ENCODE measurements around the gene RNF183.

RNF183 gene

DNA sequence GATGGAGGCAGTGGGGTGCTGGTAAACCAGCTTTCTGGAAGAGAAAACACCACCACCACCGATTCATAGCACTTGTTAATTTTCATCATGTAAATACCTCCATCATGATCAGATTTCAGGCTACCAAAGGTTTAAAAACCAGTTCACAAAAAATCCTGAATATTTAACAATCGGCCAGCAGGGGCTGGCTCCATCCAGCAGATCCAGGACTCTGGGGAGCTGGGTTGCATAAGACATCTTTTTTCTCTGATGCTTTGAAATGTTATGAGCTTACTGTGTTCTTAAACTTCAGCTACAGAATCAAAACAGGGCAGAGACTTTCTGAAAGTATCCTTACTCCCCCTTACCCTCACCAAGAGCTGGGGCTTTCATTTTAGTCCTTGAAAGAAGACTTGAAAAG, 14.6 kb upstream of the RNF183 start:
- no peak overlapping the region for H4K8ac ChIP-seq (ENCODE audit: low read depth, low read length)
- H3K9me3 ChIP-seq (replicated peaks in 1 of 2; ENCODE audit: control insufficient read depth in 2 of 2, insufficient read depth in 1 of 2, low read depth in 1 of 2, low read length in 2 of 2), result no peaks in the 10 kb centered on the region
- no peak overlapping the region for H2BK5ac ChIP-seq (ENCODE audit: low read length)
- DNase-seq (ENCODE audit: low spot score), result no peak
- no peak overlapping the region for H3K18ac ChIP-seq (ENCODE audit: low read length)
- H3K36me3 ChIP-seq (replicated peaks in 1 of 2; ENCODE audit: control insufficient read depth in 2 of 2, insufficient read depth in 2 of 2, low read length in 2 of 2), result no peaks in the 10 kb centered on the region
- H3K9ac ChIP-seq (ENCODE audit: low read depth, low read length, poor library complexity), result no peak overlapping the region
- no peak overlapping the region for H3K4me2 ChIP-seq (ENCODE audit: insufficient read depth, low read length, poor library complexity, severe bottlenecking)
- no peaks in the 10 kb centered on the region for H3K27me3 ChIP-seq (ENCODE audit: control insufficient read depth in 3 of 3, insufficient read depth in 3 of 3, low read depth in 1 of 3, low read length in 3 of 3)
- no peak overlapping the region for H3K27ac ChIP-seq (replicated peaks; ENCODE audit: low read length)
- H3K23ac ChIP-seq (ENCODE audit: low read depth, low read length, poor library complexity), result no peak overlapping the region
- H4K91ac ChIP-seq (ENCODE audit: low read depth, low read length, poor library complexity), result no peak overlapping the region
- no peak overlapping the region for H3K14ac ChIP-seq (ENCODE audit: low read length)
- H3K4me3 ChIP-seq (ENCODE audit: low read length in 2 of 2), result no peak overlapping the region
- H2AFZ ChIP-seq (ENCODE audit: low read length), result no peak overlapping the region
- H2BK12ac ChIP-seq (ENCODE audit: low read length), result no peak overlapping the region
- H3K4me1 ChIP-seq (ENCODE audit: control insufficient read depth in 2 of 2, insufficient read depth in 1 of 2, low read depth in 1 of 2, low read length in 2 of 2), result peaks cover 2 to 9% of the 10 kb centered on the region in 2 donors
- WGBS, 2 donors (ENCODE audit: extremely low coverage in 2 of 2, insufficient read length in 2 of 2, insufficient replicate concordance in 1 of 2), result no CpG with 5 or more reads among the region's 2 CpGs
- no peaks in the 10 kb centered on the region for H3K79me1 ChIP-seq (ENCODE audit: low read depth, low read length)
- no peak overlapping the region for H2BK15ac ChIP-seq (ENCODE audit: low read length)
- no peak overlapping the region for H3K4ac ChIP-seq (ENCODE audit: low read length)
- H2BK120ac ChIP-seq (ENCODE audit: low read depth, low read length), result no peak overlapping the region
- H2AK5ac ChIP-seq (ENCODE audit: low read depth, low read length), result no peak overlapping the region

DNA sequence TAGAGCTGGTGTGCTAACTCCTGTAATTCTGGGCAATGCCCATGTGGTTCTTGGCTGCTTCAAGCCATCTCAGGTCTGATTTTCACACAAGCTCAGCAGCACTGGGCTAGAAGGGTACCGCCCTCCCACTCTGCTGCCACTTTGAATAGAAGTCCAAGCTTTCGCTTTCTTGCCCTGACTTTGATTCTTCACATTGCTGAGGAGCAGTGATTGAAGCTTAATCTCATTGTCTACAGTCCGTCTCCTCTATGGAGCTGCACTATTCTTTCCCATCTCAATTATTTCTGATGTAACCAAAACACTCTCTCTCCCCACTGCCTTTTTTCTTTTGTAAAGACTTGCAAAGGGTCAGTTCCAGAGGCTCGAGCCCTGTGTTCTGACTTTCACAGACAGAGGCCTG, 12.9 kb upstream of the RNF183 start:
- Histone ChIP-seq H4K91ac (ENCODE audit: low read depth, low read length, poor library complexity) (no peak overlapping the region), H3K23ac (ENCODE audit: low read depth, low read length, poor library complexity) (no peak overlapping the region), H2BK12ac (ENCODE audit: low read length) (no peak overlapping the region), H3K4ac (ENCODE audit: low read length) (no peak overlapping the region), H3K9ac (ENCODE audit: low read depth, low read length, poor library complexity) (no peak overlapping the region), H2BK5ac (ENCODE audit: low read length) (no peak overlapping the region), H3K14ac (ENCODE audit: low read length) (no peak overlapping the region), H3K4me1 (ENCODE audit: control insufficient read depth in 2 of 2, insufficient read depth in 1 of 2, low read depth in 1 of 2, low read length in 2 of 2) (peaks cover 2 to 9% of the 10 kb centered on the region in 2 donors), H2BK15ac (ENCODE audit: low read length) (no peak overlapping the region), H3K79me1 (ENCODE audit: low read depth, low read length) (no peaks in the 10 kb centered on the region), H3K4me2 (ENCODE audit: insufficient read depth, low read length, poor library complexity, severe bottlenecking) (no peak overlapping the region), H2BK120ac (ENCODE audit: low read depth, low read length) (no peak overlapping the region), H3K27ac (replicated peaks; ENCODE audit: low read length) (no peak overlapping the region), H3K18ac (ENCODE audit: low read length) (no peak overlapping the region), H3K4me3 (ENCODE audit: low read length in 2 of 2) (no peak overlapping the region), H3K9me3 (replicated peaks in 1 of 2; ENCODE audit: control insufficient read depth in 2 of 2, insufficient read depth in 1 of 2, low read depth in 1 of 2, low read length in 2 of 2) (no peaks in the 10 kb centered on the region), H3K36me3 (replicated peaks in 1 of 2; ENCODE audit: control insufficient read depth in 2 of 2, insufficient read depth in 2 of 2, low read length in 2 of 2) (no peaks in the 10 kb centered on the region), H3K27me3 (ENCODE audit: control insufficient read depth in 3 of 3, insufficient read depth in 3 of 3, low read depth in 1 of 3, low read length in 3 of 3) (no peaks in the 10 kb centered on the region), H2AK5ac (ENCODE audit: low read depth, low read length) (no peak overlapping the region), H4K8ac (ENCODE audit: low read depth, low read length) (no peak overlapping the region), H2AFZ (ENCODE audit: low read length) (peak overlapping the region; percentile 6)
- WGBS, 2 donors (ENCODE audit: extremely low coverage in 2 of 2, insufficient read length in 2 of 2, insufficient replicate concordance in 1 of 2), result no CpG with 5 or more reads among the region's 4 CpGs
- no peak for DNase-seq (ENCODE audit: low spot score)

DNA sequence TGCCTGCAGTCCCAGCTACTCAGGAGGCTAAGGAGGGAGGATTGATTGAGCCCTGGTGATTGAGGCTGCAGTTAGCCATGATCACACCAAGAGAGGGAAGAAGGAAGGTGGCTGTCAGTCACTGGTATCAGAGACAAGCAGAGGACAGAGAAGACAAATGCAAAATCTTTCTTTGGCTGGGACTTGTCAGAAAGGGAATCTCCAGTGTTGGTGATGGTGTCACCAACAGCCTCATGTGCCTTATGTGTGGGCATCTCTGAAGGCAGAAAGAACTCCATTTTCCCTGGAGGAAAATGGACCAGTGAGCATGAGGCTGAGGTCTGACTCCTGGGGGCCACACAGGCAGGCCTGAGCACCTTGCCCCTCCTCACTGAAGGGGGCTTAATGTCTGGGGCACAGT, 12.1 kb upstream of the RNF183 start:
- Histone ChIP-seq H2AK5ac (ENCODE audit: low read depth, low read length) (no peak overlapping the region), H3K27me3 (ENCODE audit: control insufficient read depth in 3 of 3, insufficient read depth in 3 of 3, low read depth in 1 of 3, low read length in 3 of 3) (peaks cover 0 to 2% (median 0%) of the 10 kb centered on the region in 3 experiments), H3K18ac (ENCODE audit: low read length) (no peak overlapping the region), H2BK15ac (ENCODE audit: low read length) (no peak overlapping the region), H3K36me3 (replicated peaks in 1 of 2; ENCODE audit: control insufficient read depth in 2 of 2, insufficient read depth in 2 of 2, low read length in 2 of 2) (no peaks in the 10 kb centered on the region), H4K8ac (ENCODE audit: low read depth, low read length) (no peak overlapping the region), H2BK12ac (ENCODE audit: low read length) (no peak overlapping the region), H2BK5ac (ENCODE audit: low read length) (no peak overlapping the region), H3K9me3 (replicated peaks in 1 of 2; ENCODE audit: control insufficient read depth in 2 of 2, insufficient read depth in 1 of 2, low read depth in 1 of 2, low read length in 2 of 2) (no peaks in the 10 kb centered on the region), H3K4me2 (ENCODE audit: insufficient read depth, low read length, poor library complexity, severe bottlenecking) (no peak overlapping the region), H3K79me1 (ENCODE audit: low read depth, low read length) (no peaks in the 10 kb centered on the region), H3K4me3 (ENCODE audit: low read length in 2 of 2) (no peak overlapping the region), H2BK120ac (ENCODE audit: low read depth, low read length) (no peak overlapping the region), H2AFZ (ENCODE audit: low read length) (no peak overlapping the region), H3K23ac (ENCODE audit: low read depth, low read length, poor library complexity) (no peak overlapping the region), H3K4me1 (ENCODE audit: control insufficient read depth in 2 of 2, insufficient read depth in 1 of 2, low read depth in 1 of 2, low read length in 2 of 2) (peaks cover 2 to 9% of the 10 kb centered on the region in 2 donors), H3K27ac (replicated peaks; ENCODE audit: low read length) (no peak overlapping the region), H3K14ac (ENCODE audit: low read length) (no peak overlapping the region), H4K91ac (ENCODE audit: low read depth, low read length, poor library complexity) (no peak overlapping the region), H3K9ac (ENCODE audit: low read depth, low read length, poor library complexity) (no peak overlapping the region), H3K4ac (ENCODE audit: low read length) (no peak overlapping the region)
- DNase-seq (ENCODE audit: low spot score), result no peak

DNA sequence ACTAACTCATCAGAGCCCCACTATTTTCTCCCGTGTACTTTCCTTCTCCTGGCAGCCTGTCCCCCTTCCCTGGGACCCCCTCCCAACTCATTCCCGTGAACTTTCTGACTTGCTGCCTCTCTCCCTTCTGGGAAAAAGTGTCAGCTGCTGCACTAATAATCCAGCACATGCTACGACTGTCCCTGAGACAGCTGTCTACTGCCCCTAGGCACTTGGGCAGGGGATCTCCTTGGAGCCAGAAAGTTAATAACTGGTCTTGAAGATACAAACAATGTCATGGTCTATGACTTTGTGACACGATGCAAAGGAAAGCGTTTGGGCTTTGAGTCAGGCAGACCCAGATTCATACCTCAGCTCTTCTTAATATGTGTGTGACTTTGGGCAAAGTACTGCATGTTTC, 10.1 kb upstream of the RNF183 start:
- no CpG with 5 or more reads among the region's 5 CpGs for whole genome bisulfite sequencing, 2 donors (ENCODE audit: extremely low coverage in 2 of 2, insufficient read length in 2 of 2, insufficient replicate concordance in 1 of 2)
- Histone ChIP-seq H2AFZ (ENCODE audit: low read length) (no peak overlapping the region), H3K4me1 (ENCODE audit: control insufficient read depth in 2 of 2, insufficient read depth in 1 of 2, low read depth in 1 of 2, low read length in 2 of 2) (peaks cover 2 to 9% of the 10 kb centered on the region in 2 donors), H3K79me1 (ENCODE audit: low read depth, low read length) (no peaks in the 10 kb centered on the region), H3K9ac (ENCODE audit: low read depth, low read length, poor library complexity) (no peak overlapping the region), H4K8ac (ENCODE audit: low read depth, low read length) (no peak overlapping the region), H2BK120ac (ENCODE audit: low read depth, low read length) (no peak overlapping the region), H3K27ac (replicated peaks; ENCODE audit: low read length) (no peak overlapping the region), H3K4me2 (ENCODE audit: insufficient read depth, low read length, poor library complexity, severe bottlenecking) (no peak overlapping the region), H3K9me3 (replicated peaks in 1 of 2; ENCODE audit: control insufficient read depth in 2 of 2, insufficient read depth in 1 of 2, low read depth in 1 of 2, low read length in 2 of 2) (no peaks in the 10 kb centered on the region), H4K91ac (ENCODE audit: low read depth, low read length, poor library complexity) (no peak overlapping the region), H2BK5ac (ENCODE audit: low read length) (no peak overlapping the region), H3K36me3 (replicated peaks in 1 of 2; ENCODE audit: control insufficient read depth in 2 of 2, insufficient read depth in 2 of 2, low read length in 2 of 2) (no peaks in the 10 kb centered on the region), H2BK12ac (ENCODE audit: low read length) (no peak overlapping the region), H3K4ac (ENCODE audit: low read length) (no peak overlapping the region), H2BK15ac (ENCODE audit: low read length) (no peak overlapping the region), H3K4me3 (ENCODE audit: low read length in 2 of 2) (no peak overlapping the region), H3K27me3 (ENCODE audit: control insufficient read depth in 3 of 3, insufficient read depth in 3 of 3, low read depth in 1 of 3, low read length in 3 of 3) (peaks cover 0 to 2% (median 0%) of the 10 kb centered on the region in 3 experiments), H3K18ac (ENCODE audit: low read length) (no peak overlapping the region), H3K23ac (ENCODE audit: low read depth, low read length, poor library complexity) (no peak overlapping the region), H3K14ac (ENCODE audit: low read length) (no peak overlapping the region), H2AK5ac (ENCODE audit: low read depth, low read length) (no peak overlapping the region)
- no peak for DNase-seq (ENCODE audit: low spot score)
